ENCODE data around the gene PLCB4.
"Not testable (repeated sequence)": the region's sequence is repeated elsewhere in the genome, so short reads cannot be mapped to it uniquely, and the experiment has no call there.

Gene PLCB4

DNA sequence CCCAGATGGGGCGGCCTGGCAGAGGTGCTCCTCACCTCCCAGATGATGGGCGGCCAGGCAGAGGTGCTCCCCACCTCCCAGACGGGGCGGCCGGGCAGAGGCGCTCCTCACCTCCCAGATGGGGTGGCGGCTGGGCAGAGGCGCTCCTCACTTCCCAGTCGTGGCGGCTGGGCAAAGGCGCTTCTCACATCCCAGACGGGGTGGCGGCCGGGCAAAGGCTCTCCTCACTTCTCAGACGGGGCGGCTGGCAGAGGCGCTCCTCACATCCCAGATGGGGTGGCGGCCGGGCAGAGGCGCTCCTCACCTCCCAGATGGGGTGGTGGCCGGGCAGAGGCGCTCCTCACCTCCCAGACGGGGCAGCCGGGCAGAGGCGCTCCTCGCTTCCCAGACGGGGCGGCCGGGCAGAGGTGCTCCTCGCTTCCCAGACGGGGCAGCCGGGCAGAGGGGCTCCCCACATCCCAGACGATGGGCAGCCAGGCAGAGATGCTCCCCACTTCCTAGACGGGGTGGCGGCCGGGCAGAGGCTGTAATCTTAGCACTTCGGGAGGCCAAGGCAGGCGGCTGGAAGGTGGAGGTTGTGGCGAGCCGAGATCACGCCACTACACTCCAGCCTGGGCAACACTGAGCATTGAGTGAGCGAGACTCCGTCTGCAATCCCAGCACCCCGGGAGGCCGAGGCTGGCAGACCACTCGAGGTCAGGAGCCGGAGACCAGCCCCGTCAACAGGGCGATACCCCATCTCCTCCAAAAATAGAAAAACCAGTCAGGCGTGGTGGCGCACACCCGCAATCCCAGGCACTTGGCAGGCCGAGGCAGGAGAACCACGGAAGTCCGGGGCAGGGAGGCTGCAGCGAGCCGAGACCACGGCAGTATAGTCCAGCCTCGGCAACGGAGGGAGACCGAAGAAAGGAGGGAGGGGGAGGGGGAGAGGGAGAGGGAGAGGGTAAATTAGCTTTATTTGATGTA is 316.7 kb downstream of the PLCB4 start:
- not testable (repeated sequence) for DNase-seq

DNA sequence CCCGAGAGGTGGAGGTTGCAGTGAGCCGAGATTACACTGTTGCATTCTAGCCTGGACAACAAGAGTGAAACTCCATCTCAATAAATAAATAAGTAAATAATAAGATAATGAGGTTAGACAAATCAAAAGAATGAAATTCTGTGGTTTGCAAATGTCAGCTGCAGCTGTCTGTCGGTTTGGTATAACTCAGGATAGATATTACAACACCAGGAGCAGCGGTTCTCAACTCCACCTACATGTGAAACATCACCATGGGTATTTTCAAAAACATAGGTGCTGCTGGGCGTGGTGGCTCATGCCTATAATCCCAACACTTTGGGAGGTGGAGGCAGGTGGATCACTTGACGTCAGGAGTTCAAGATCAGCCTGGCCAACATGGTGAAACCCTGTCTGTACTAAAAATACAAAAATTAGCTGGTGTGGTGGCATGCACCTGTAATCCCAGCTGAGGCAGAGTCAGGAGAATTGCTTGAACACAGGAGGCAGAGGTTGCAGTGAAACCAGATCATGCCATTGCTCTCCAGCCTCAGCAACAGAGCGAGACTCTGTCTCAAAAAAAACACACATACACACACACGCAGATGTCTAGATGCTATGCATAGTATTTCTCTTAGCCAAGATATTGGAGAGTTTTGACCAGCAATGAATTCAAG is 319.4 kb downstream of the PLCB4 start:
- no peak for DNase-seq

DNA sequence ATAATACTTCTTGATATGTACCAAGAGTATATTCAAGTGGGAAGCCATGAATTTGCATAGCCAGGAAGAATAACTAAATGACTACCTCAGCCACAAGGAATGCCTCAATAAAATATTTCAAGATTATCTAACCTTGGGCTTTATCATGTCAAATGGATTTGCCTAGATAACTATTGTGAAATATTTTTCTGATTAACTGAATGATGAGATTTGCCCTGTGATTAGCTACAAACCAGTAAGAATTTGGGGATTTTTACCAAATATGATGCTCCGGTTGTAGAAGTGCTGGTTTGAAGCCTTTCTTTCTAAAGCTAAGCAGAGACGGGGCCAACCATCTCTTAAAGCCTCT is 319.9 kb downstream of the PLCB4 start:
- DNase-seq, result no peak

DNA sequence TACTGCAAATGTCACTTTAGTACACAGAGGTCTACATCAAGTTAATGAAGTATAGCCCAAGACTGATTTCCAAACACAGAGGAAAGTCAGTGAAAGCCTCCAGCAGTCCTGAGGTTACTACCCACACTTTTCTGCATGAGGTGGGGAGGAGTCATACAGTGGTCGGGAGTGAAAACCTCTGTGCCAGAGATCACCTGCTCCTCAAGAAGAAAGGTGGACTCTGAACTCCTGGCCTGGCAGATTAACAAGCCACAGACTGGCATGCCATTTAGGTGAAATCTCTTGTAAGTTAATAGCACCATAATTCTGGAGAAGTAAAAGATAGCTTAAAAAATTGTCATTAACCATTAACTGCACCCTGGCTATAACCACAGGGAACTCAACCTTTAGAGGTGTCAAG is 320.5 kb downstream of the PLCB4 start:
- no peak for DNase-seq

DNA sequence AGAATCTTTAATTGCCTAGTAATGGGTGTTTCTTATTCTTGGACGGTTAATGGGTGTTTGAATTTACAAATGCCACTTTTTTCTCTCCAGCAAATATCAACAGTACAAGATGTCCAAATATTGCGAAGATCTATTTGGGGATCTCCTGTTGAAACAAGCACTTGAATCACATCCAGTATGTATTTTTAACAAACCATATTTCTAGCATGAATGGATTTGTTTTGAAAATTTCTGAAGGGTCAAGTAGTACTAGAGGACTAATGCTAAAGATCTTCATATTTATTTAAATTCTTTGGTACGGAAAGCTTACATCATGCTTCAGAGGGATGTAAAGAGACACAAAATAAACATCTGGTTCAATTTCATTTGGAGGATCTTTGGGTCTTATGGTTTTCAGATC is 321.6 kb downstream of the PLCB4 start:
- no peak for DNase-seq

DNA sequence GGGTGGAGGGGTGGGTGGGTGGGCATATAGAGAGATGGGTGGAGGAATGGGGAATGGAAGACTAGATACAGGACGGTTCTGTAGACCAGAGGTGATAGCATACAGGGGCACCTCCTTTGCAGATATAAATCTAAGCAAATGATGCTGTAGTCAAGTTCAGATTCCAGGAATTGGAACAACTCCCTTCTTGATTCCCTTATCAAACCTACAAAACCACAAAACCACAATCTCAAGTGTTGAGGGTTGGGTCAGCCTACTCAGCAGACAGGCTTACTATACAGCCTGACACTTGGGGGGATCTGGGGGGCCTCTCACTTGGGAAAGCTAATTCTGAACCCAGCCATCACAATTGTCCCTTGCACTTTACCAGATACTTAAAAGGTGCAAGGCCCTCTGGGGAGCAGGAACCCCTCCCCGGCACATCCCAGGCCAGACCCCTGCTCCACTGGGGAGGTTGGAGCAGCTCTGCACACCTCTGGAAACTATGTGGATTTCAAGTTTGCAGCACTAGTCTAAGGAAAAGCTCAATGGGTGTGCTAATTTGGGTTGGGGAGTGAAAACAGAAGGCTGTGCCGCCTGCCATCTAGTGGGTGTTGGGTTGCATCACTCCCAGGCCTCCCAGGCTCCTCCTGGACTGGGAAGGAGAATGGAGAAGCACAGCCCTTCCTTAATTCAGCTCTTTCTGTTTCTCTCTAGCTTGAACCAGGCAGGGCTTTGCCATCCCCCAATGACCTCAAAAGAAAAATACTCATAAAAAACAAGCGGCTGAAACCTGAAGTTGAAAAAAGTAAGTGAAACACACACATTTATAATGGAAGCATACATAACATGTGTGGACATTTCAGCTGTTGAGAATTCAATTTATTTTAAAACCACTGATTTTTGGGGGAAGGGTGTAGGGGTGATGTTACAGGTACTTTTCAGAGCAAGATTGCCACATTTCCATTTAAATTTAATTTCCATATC is 324.3 kb downstream of the PLCB4 start:
- peak; percentile 84 for DNase-seq

DNA sequence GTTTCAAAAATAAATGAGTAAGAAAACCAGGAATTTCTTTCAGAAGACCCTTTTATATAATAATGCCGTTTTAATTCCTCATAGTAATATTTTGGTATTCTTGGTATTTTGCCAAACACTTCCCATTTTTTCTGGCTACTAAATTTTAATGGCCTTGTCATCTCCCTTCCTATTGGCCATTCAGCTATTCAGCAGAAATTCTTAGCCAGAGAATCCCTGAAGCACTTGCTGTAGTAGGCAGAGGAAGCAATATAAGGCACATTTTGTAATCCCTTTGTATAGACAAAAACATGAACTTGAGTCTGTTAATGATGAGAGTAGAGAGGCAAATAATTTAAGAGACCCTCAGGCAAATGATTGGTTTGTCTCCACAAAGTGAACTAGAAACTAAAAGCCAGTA is 327.1 kb downstream of the PLCB4 start:
- DNase-seq, result no peak

DNA sequence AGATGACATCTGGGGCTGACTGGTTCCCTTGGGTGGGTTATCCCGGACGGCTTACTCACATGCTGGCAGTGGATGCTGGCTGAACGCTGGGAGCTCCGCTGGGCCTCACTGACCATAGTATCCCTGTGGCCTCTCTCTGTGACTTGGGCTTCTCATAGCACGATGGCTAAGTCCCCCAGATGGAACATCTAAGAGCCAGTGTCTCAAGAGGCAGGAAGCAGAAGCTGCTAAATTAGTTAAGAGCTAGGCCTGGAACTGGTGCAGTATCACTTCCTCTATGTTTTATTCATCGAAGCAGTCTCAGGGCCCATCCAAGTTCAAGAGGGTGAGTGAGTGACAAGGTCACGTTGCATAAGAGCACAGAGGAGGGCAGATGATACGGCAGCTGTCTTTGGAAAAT is 329.0 kb downstream of the PLCB4 start:
- no peak for DNase-seq

DNA sequence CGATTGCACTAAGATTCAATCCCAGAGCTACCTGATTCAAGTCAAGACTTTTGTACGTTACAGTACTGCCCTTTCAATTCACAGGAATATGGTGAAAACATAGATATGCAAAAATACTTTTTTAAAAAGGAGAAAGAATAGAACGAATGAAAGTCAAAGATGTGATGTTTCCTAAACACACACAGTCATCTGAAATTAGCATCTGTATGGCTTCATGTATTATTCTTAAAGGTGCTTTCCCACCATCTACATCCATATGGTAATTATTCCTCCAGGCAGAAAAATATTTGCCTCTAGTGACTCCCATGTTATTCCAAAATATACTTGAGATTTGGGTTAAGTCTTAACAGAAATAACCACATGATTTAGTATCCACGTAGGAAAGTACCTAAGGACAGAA is 330.0 kb downstream of the PLCB4 start:
- DNase-seq, result no peak

DNA sequence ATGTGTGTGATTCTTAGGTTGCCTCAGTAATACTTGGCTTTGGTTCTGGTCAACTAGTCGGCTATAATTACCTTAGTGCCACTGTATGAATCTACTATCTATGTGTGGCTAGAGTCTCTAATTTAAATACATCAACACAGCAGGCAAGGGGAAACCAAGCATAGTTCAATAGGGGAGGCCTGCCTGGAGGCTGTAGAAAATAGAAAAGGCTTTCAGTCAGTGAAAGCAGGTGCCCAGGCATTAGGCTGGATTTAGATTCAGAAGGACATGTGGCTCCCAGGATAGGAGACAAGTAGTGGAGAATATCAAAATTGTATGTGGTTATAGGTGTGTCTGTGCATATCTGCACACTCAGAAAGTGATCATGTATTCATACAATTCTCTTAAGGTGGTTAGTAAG is 330.4 kb downstream of the PLCB4 start:
- DNase-seq, result no peak

DNA sequence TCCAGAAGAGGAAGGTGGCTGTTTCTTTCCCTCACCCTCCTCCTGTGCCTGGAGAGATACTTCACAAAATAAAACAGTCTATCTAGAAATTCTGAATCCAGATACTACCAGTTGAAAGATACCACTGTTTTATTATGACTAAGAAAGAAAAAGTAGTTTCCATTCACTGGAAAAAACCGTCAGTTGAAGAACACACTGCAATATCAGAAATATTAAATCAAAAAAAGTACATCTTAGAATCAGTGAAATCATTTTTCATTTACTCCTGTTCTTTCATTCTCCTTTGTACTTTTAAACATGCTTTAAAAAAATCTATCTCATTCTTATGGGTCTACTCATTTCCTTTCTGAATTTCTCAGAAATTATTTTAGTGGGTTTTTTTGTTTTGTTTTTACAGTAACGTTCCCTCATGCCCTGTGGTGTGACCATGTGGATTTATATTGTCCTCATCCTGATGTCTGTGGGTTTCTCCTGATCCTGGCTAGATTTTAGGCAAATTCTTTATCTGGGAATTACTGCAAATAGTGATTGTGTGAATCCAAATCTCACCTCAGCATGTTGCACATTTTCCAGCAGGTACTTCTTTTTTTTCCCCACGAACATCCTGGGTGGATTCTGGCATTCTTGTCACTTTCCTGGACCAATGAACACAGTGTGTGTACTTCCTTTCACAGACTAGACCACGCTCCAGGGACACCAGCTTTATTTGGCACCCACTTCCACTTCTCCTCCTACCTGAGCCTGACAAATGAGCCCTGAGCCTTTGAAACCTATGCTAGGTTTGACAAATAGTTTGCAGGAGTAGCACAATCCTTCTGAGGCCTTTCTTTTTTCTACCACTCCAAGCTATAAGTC is 331.5 kb downstream of the PLCB4 start:
- no peak for DNase-seq

DNA sequence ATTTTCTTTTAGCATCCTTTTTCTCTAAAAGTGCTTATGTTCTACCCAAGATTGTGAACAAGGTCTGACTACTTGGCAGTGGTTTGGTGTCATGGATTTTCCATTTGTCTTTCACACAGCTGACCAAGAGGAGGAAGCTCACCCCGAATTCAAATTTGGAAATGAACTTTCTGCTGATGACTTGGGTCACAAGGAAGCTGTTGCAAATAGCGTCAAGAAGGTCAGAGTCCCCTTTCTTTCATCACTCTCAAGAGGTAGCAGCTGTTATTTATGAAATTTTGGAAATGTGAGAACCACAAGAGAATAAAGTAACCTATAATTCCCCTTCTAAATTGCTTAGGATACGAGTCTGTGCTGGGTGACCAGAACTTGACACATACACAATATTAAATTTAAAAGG is 332.5 kb downstream of the PLCB4 start:
- no peak for DNase-seq

DNA sequence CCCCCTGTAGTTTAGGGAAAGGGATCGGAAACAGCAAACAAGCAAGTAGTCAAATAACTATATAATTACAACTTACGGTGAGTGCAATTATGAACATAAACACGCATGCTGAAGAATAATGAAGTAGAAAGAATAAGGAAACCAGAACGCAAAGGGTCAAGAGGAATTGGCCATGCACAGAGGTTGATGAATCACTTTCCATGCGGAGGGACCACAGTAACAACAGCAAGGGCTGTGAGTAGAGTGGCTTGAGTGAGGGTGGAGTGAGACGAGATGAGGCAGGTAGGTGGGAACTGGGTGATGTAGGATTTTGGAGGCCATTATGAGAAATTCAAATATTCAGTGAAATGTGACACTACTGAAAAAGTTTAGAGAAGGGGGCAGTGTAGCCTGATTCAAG is 333.3 kb downstream of the PLCB4 start:
- DNase-seq, result no peak

DNA sequence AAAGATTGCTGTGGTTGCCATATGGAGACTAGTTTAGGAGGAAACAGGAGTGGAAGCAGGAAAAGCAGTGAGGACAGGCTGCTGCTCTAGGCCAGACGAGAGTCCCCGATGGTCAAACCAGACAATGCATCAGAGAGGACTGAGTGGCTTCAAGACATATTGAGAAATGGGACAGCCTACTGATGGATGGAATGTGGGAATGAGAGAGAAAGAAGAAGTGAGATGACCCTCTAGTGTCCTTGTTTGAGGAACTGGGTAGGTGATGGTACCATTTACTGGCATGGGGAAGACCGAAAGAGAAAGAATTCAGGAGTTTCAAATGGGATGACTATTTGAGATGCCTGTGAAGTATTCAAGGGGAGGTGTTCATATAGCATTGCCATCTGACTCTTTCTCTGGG is 333.7 kb downstream of the PLCB4 start:
- DNase-seq, result no peak

DNA sequence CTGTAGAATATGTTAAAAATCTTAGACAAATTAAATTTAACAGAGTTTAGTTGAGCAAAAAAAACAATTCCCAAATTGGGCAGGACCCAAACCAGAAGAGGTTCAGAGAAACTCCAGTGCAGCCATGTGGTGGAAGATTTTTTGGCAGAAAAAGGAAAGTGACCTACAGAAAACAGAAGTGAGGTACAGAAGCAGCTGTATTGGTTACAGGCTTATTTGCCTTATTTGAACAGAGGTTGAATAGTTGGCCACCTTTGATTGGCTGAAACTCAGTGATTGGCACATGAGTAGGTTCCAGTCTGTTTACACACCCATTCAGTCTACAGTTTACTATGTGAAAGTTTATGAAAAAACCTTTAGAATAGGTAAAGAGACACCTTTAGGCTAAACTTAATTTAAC is 334.6 kb downstream of the PLCB4 start:
- no peak for DNase-seq

DNA sequence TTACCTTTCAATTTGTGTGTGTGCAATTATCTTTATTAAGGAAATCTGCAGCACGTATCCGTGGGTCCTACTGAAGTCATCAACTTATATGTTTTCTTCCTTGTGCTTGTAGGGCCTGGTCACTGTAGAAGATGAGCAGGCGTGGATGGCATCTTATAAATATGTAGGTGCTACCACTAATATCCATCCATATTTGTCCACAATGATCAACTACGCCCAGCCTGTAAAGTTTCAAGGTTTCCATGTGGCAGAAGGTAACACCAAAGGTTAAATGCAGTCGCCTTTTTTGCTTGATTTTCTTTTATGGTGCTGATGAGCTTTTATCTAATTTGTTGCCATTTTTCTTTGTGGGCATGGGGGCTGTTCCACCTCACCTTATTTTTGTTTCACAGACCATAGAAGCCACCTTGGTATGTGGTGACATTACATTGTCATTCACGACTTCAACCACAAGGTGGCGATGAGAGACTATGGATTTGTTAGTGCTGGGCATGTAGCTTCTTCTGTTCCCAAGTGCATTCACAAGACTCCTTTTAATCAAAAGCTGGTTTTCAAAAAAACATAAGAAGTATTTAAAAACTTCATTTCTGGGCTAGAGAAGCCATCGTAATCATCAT is 339.0 kb downstream of the PLCB4 start:
- peak; percentile 92 for DNase-seq

DNA sequence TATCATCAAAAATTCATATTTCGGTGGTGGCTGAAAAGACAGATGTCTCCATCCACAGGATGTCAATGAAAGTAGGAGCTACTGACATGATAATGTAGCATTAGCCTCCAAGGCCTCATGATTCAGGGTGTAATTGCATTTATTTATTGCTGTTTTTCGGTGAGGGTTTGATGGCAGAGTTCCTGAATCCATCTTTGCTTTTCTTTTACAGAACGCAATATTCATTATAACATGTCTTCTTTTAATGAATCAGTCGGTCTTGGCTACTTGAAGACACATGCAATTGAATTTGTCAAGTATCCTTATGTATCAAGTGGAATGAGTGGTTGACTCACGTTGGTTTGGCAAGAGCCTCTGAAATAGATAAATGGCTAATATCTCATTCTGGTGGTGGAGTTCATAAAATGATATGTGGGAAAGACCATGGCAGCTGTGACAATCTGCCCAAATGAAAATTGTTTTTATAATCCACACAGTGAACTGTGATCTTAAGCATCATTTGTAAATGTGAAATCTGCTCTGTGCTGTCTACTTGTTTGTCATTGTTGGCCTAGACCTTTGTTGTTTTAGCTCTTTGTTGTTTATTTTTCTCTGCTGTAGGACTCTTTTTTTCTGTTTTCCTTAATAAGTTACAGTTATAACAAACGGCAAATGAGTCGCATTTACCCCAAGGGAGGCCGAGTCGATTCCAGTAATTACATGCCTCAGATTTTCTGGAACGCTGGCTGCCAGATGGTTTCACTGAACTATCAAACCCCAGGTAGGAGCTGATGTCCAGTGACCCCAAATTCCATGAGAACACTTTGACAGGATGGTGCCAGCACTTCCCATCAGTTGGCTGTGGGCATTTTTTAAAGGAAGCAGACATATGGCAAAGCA is 339.8 kb downstream of the PLCB4 start:
- peak; percentile 18 for DNase-seq

DNA sequence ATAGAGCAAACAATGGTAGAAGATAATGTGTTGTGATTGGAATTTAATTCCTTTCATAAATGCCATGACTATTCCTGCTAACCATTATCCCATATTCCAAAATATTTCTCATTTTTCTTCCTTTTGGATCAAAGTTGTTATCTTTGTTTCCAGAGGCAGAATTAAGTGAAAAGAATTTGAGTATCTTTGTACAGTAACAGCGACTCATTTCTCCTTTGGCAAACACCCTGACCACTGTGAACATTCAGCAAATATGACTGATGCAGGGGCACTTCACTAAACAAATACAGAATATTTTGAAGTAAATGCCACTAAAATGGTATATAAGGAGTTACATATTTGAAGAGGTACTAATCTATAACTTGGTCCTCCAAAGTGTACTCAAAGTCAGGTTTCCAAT is 340.5 kb downstream of the PLCB4 start:
- no peak for DNase-seq

DNA sequence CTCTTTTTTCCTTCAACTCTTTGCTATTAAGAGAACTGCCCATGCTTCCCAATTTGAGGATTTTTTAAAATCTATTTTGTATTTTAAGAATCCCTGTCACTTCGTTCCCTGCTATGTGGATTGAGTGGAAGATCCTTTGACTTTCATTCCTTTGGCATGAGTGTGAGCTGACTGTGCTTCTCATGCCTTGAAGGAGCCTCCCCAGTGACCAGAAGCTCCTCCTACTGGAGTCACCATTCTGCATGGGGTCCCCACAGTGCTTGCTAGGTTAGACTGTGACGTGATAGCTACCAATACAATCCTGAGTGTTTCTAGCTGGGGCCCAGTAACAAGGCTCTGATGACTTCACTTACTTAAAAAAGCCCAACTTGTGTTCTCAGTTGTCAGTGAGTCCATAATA is 341.1 kb downstream of the PLCB4 start:
- DNase-seq, result no peak

DNA sequence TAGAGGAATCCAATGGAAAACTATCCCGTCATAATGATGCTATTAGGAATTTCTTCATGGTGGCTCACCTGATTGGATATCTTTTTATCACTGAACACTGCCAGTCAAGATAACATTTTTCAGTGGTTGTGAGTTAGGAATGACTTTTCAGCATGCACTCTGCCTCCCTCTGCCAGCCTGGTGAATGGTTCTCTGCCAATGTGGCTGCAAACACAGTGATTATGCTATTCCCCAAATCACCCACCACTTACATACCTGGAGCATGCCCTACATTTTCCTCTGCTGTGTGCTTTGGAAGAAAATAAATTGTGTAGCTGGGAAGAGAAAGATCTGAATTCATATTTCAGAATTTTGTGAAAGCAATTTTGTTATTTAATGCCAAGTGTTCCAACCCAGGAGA is 342.9 kb downstream of the PLCB4 start:
- DNase-seq, result no peak

DNA sequence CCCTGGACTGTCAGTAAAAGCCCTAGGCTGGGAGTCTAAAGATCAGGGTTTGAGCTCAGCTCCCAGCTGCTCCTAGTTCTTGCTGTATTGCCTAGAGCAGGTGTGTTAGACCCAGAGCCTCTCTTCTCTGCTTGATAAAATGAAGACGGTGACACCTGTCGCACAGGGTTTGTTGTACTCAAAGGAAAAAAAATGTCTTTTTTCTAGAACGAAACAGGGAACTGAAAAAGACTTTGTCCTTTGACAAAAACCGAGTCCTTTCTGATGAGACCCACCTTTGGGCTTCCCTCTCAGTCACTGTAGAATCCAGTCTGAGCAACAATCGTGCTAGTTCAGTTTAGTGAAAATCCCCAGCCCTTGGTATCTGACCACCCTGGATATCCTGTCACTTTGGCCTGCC is 343.4 kb downstream of the PLCB4 start:
- DNase-seq, result no peak

Measured in eye (tissue), 1 donor.